HCT116 (cell line): Measurements from ENCODE around the gene CRELD2.

ENCODE experiments used
- CTCF ChIP-seq, 3 experiments: fragments of 200-600 bp in 1 of 3; sonication (generic) in 1 of 3; IDR thresholded peaks in 2 of 3; conservative IDR thresholded peaks in 1 of 3; 2 replicates each; pipeline ENCODE4 v1.5.1; 2012 to 2017; ENCODE audit warnings: low read depth in 2 of 3, low read length in 2 of 3, antibody characterized with exemption in 1 of 3, borderline replicate concordance in 1 of 3, control low read depth in 1 of 3, mild to moderate bottlenecking in 1 of 3, mixed read lengths in 1 of 3, mixed run types in 1 of 3, moderate library complexity in 1 of 3; ENCODE audit not compliant: insufficient read depth in 1 of 3
- ELF1 ChIP-seq: IDR thresholded peaks from 2 replicates; pipeline ENCODE4 v1.6.1; 2012; ENCODE audit warnings: low read depth, borderline replicate concordance
- EZH2 ChIP-seq: fragments of 200-600 bp; sonication (generic); IDR thresholded peaks from 2 replicates; pipeline ENCODE4 v1.6.1; 2017; ENCODE audit warnings: antibody characterized with exemption, mixed run types
- POLR2AphosphoS5 ChIP-seq: IDR thresholded peaks from 2 replicates; pipeline ENCODE4 v1.6.1; 2011; ENCODE audit warnings: mild to moderate bottlenecking, low read depth, low read length, moderate library complexity
- SP1 ChIP-seq: IDR thresholded peaks from 2 replicates; pipeline ENCODE4 v1.6.1; 2012; ENCODE audit warnings: low read depth
- YY1 ChIP-seq: IDR thresholded peaks from 2 replicates; pipeline ENCODE4 v1.6.1; 2011; ENCODE audit warnings: low read length, low read depth, moderate library complexity, mild to moderate bottlenecking; ENCODE audit not compliant: insufficient replicate concordance; ENCODE audit errors: extremely low read depth

GRCh38 chr22:49882519-49883293 is 35.7 kb upstream of the CRELD2 start:
- TF ChIP-seq POLR2AphosphoS5 (no peak), EZH2 (no peak), CTCF (IDR thresholded peaks at IDR 0.05 in 2 of 3, conservative IDR thresholded peaks at IDR 0.05 in 1 of 3; ENCODE audit: borderline replicate concordance in 1 of 3, insufficient read depth in 1 of 3, low read depth in 2 of 3, low read length in 2 of 3) (no peak), YY1 (no peak), SP1 (no peak), ELF1 (no peak)
